GM12878 (cell line): Measurements from ENCODE around the gene ADAM19.

ENCODE experiments used
- EZH2 ChIP-seq: IDR thresholded peaks from 2 replicates; pipeline ENCODE4 v1.6.1; 2012; ENCODE audit warnings: low read depth, mild to moderate bottlenecking, control low read depth, inconsistent platforms, low read length, borderline replicate concordance; ENCODE audit not compliant: control insufficient read depth
- NFYA ChIP-seq: IDR thresholded peaks from 2 replicates; pipeline ENCODE4 v1.6.1; 2011; ENCODE audit warnings: low read depth, mild to moderate bottlenecking, low read length, improper control_type of control experiment, borderline replicate concordance
- POLR2A ChIP-seq: IDR thresholded peaks from 2 replicates; pipeline ENCODE4 v1.6.1; 2011; ENCODE audit warnings: low read depth, mild to moderate bottlenecking, low read length
- RAD21 ChIP-seq: IDR thresholded peaks from 2 replicates; pipeline ENCODE4 v1.6.1; 2011; ENCODE audit warnings: mild to moderate bottlenecking, low read depth, low read length, moderate library complexity; ENCODE audit not compliant: insufficient read depth
- TF ChIP-seq, protein P1 (sequence below), 3 experiments: IDR thresholded peaks in 2 of 3; conservative IDR thresholded peaks in 1 of 3; 2 replicates each; pipeline ENCODE4 v1.5.1; 2011; ENCODE audit warnings: low read depth in 3 of 3, low read length in 3 of 3, mild to moderate bottlenecking in 3 of 3, control low read depth in 2 of 3, moderate library complexity in 2 of 3, inconsistent platforms in 1 of 3, mixed read lengths in 1 of 3; ENCODE audit not compliant: control insufficient read depth in 2 of 3, insufficient read depth in 1 of 3; ENCODE audit errors: extremely low read depth in 1 of 3

DNA sequence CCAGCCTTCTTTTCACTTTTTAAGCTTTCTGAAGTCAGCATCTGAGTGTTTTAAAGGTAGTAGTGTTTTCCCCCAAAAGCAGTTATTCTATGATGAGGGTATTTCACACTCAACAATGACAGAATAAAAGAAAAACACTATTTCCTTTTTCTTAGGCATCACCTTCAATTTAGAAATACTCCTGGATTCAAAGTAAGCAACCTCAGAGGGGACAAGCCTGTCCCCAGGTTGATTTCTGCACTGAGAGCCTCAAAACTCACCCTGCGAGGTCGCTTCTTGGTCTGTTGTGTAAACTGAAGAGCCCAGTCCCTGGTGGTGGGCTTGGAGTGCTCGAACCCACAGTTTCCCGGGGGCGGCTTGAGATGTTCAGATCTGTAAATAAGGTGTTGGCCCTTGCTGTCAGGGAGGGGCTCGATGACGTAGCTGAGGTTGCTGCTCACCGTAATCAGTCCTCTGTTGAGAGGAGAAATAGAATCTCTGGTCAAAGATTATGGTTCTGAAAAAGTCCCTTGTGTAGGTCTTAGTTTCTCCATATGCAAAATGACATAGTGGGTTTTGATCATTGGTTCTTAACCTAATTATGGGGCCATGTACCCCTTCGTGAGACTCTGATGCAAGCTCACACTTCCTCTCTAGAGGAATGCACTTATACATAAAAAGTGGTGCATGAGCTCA, 55.9 kb downstream of the ADAM19 start:
- TF ChIP-seq, protein P1, sequence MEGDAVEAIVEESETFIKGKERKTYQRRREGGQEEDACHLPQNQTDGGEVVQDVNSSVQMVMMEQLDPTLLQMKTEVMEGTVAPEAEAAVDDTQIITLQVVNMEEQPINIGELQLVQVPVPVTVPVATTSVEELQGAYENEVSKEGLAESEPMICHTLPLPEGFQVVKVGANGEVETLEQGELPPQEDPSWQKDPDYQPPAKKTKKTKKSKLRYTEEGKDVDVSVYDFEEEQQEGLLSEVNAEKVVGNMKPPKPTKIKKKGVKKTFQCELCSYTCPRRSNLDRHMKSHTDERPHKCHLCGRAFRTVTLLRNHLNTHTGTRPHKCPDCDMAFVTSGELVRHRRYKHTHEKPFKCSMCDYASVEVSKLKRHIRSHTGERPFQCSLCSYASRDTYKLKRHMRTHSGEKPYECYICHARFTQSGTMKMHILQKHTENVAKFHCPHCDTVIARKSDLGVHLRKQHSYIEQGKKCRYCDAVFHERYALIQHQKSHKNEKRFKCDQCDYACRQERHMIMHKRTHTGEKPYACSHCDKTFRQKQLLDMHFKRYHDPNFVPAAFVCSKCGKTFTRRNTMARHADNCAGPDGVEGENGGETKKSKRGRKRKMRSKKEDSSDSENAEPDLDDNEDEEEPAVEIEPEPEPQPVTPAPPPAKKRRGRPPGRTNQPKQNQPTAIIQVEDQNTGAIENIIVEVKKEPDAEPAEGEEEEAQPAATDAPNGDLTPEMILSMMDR (IDR thresholded peaks at IDR 0.05 in 2 of 3, conservative IDR thresholded peaks at IDR 0.05 in 1 of 3; ENCODE audit: control insufficient read depth in 2 of 3, extremely low read depth in 1 of 3, insufficient read depth in 1 of 3, low read depth in 3 of 3, low read length in 3 of 3) = no peak
- TF ChIP-seq NFYA (no peak), RAD21 (no peak), POLR2A (no peak), EZH2 (no peak)
